SK-N-SH (cell line): ENCODE measurements around the gene SUPT3H. TPM values are rescaled to one million over a fixed set of nuclear protein-coding genes. Genes with fewer than 3 reads are reported as not detected.

Experiments used
- CTCF ChIA-PET: fragments of 300-600, 350-600 bp; formaldehyde crosslinking; extraction: SDS; loops from one replicate; lab custom pipeline; 2021; lab: Yijun Ruan, JAX
- POLR2A ChIA-PET: fragments of 350-600 bp; sonication (Branson Sonifier 250); formaldehyde crosslinking; extraction: SDS; loops from one replicate; lab custom pipeline; 2020; ENCODE audit warnings: antibody characterized with exemption, inconsistent platforms; lab: Yijun Ruan, JAX
- DNase-seq: peaks from one replicate; pipeline ENCODE4 v3.0.0; 2012
- H2AFZ ChIP-seq: fragments of 200-600 bp; sonication (generic); 2 replicates; pipeline ENCODE4 v1.8.1; 2016; ENCODE audit warnings: antibody characterized with exemption, mild to moderate bottlenecking, low read depth
- H3F3A ChIP-seq: fragments of 200-600 bp; sonication (generic); replicated peaks from 2 replicates; pipeline ENCODE3; 2016; ENCODE audit warnings: antibody characterized with exemption, mild to moderate bottlenecking; ENCODE audit not compliant: insufficient read depth
- H3K27ac ChIP-seq, 2 experiments: fragments of 200-500 bp in 1 of 2; fragments of 200-600 bp in 1 of 2; sonication (Bioruptor generic) in 1 of 2; sonication (generic), shearing (Covaris generic) in 1 of 2; 2 replicates each; pipeline versions ENCODE4 v1.5.1 to v1.6.1; 2014 to 2016; ENCODE audit warnings: low read depth in 2 of 2, inconsistent platforms in 1 of 2, low read length in 1 of 2, mild to moderate bottlenecking in 1 of 2, mixed read lengths in 1 of 2
- H3K27me3 ChIP-seq: fragments of 200-600 bp; sonication (generic), shearing (Covaris generic); 2 replicates; pipeline ENCODE4 v1.6.1; 2016; ENCODE audit warnings: mixed run types; ENCODE audit not compliant: insufficient read depth
- H3K36me3 ChIP-seq, 2 experiments: fragments of 200-500 bp in 1 of 2; fragments of 200-600 bp in 1 of 2; sonication (Bioruptor generic) in 1 of 2; sonication (generic) in 1 of 2; replicated peaks in 1 of 2; 2 replicates each; pipeline versions ENCODE3 to v1.5.1; 2014 to 2016; ENCODE audit warnings: low read length in 1 of 2, mild to moderate bottlenecking in 1 of 2; ENCODE audit not compliant: insufficient read depth in 2 of 2, control insufficient read depth in 1 of 2
- H3K4me1 ChIP-seq, 2 experiments: fragments of 200-500 bp in 1 of 2; fragments of 200-600 bp in 1 of 2; sonication (Bioruptor generic) in 1 of 2; sonication (generic), shearing (Covaris generic) in 1 of 2; 2 replicates each; pipeline versions ENCODE4 v1.5.1 to v1.6.1; 2014 to 2016; ENCODE audit warnings: low read depth in 1 of 2, low read length in 1 of 2, mixed run types in 1 of 2; ENCODE audit not compliant: insufficient read depth in 2 of 2, control insufficient read depth in 1 of 2
- H3K4me2 ChIP-seq: fragments of 200-600 bp; sonication (generic), shearing (Covaris generic); 2 replicates; pipeline ENCODE4 v1.6.1; 2017; ENCODE audit warnings: mixed run types
- H3K4me3 ChIP-seq, 2 experiments: fragments of 200-500 bp in 1 of 2; fragments of 200-600 bp in 1 of 2; sonication (Bioruptor generic) in 1 of 2; sonication (generic), shearing (Covaris generic) in 1 of 2; 2 replicates each; pipeline versions ENCODE4 v1.5.1 to v1.8.1; 2014 to 2016; ENCODE audit warnings: low read depth in 2 of 2, inconsistent platforms in 1 of 2, low read length in 1 of 2, mild to moderate bottlenecking in 1 of 2, mixed read lengths in 1 of 2, moderate library complexity in 1 of 2
- H3K79me2 ChIP-seq: fragments of 200-600 bp; sonication (generic); 2 replicates; pipeline ENCODE4 v1.8.1; 2017; ENCODE audit warnings: mild to moderate bottlenecking; ENCODE audit not compliant: insufficient read depth
- H3K9ac ChIP-seq: fragments of 200-600 bp; sonication (generic); 2 replicates; pipeline ENCODE4 v1.6.1; 2017; ENCODE audit warnings: mixed run types
- H3K9me2 ChIP-seq: fragments of 200-600 bp; sonication (generic); 2 replicates; pipeline ENCODE4 v1.6.1; 2017; ENCODE audit warnings: mixed run types
- H3K9me3 ChIP-seq: fragments of 200-600 bp; sonication (generic); 2 replicates; pipeline ENCODE4 v1.6.1; 2017; ENCODE audit warnings: mixed run types, mild to moderate bottlenecking, moderate library complexity
- H4K20me1 ChIP-seq: fragments of 200-600 bp; sonication (generic); 2 replicates; pipeline ENCODE4 v1.6.1; 2017; ENCODE audit warnings: mild to moderate bottlenecking, mixed run types; ENCODE audit not compliant: insufficient read depth
- FOXJ3 ChIP-seq: sonication (generic); formaldehyde crosslinking; IDR thresholded peaks from 2 replicates; pipeline ENCODE4 v1.5.1; 2020; ENCODE audit warnings: mild to moderate bottlenecking, missing genetic modification reagents
- NRF1 ChIP-seq: IDR thresholded peaks from 2 replicates; pipeline ENCODE4 v1.6.1; 2012; ENCODE audit warnings: low read depth, mild to moderate bottlenecking, low read length
- RAD21 ChIP-seq: IDR thresholded peaks from 2 replicates; pipeline ENCODE4 v1.6.1; 2012; ENCODE audit warnings: mild to moderate bottlenecking, low read length
- RXRA ChIP-seq: IDR thresholded peaks from 2 replicates; pipeline ENCODE4 v1.4.0; 2012; ENCODE audit warnings: low read depth, mild to moderate bottlenecking, borderline replicate concordance
- SIN3A ChIP-seq: IDR thresholded peaks from 2 replicates; pipeline ENCODE4 v1.6.1; 2012; ENCODE audit warnings: low read depth, mild to moderate bottlenecking, low read length, moderate library complexity, borderline replicate concordance
- SMC3 ChIP-seq: IDR thresholded peaks from 2 replicates; pipeline ENCODE4 v1.6.1; 2012; ENCODE audit warnings: low read depth, low read length, improper control_type of control experiment
- TCF12 ChIP-seq: IDR thresholded peaks from 2 replicates; pipeline ENCODE4 v1.4.0; 2012
- YY1 ChIP-seq: IDR thresholded peaks from 2 replicates; pipeline ENCODE4 v1.4.0; 2012; ENCODE audit warnings: low read depth, mild to moderate bottlenecking
- WGBS: methylation state at CpG from one replicate; pipeline ENCODE4 v1.1.6; 2017; ENCODE audit warnings: low lambda C conversion rate; 5-methylcytosine and 5-hydroxymethylcytosine counted together
- polyA plus RNA-seq, 3 experiments: library from polyadenylated mRNA; depleted of rRNA; stranded (reverse); fragments of >200 nt; gene quantifications; 2 replicates each; pipeline ENCODE4 v1.2.3, GENCODE V29; 2012
- TF ChIP-seq, protein P1 (sequence below): fragments of 200-600 bp; sonication (generic); IDR thresholded peaks from 2 replicates; pipeline ENCODE4 v1.6.1; 2017; ENCODE audit warnings: antibody characterized with exemption, mild to moderate bottlenecking, moderate library complexity
- TF ChIP-seq, protein P2 (sequence below): IDR thresholded peaks from 2 replicates; pipeline ENCODE4 v1.6.1; 2012; ENCODE audit warnings: mild to moderate bottlenecking, low read depth, low read length, moderate library complexity
- TF ChIP-seq, protein P3 (sequence below): fragments of 150-350 bp; IDR thresholded peaks from 2 replicates; pipeline ENCODE4 v1.6.1; 2017; ENCODE audit warnings: antibody characterized with exemption, low read length, low read depth, borderline replicate concordance

The SUPT3H gene
- polyA plus RNA-seq, 1 of the 3 experiments (the other 2 are of a cell fraction), result 10.9 TPM

DNA sequence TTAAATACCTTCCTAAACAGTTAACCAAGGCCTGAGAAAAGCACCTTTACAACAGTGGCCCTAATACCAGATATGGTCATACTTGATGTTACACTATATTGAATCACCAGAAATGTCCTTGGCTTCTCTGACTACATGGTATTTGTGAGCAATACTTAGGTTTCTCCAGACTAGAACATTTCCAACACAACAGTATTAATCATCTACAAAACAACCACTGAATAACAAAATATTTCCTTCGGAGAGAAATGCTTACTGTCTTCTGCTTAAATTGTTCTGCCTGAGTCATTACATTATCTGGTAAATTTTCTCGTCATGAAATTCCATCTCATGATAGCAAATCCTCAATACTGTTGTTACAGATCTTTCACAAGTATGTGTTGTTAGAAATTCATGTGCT lies 302.5 kb downstream of the SUPT3H start (continued):
- TF ChIP-seq RAD21, result no peak
- no peak for TF ChIP-seq SMC3
- no peak for TF ChIP-seq YY1
- TF ChIP-seq RXRA, result 0 out of 2 replicates have a peak, but pooled peaks have one; percentile 22
- TF ChIP-seq TCF12, result peak; percentile 88
- no peak for TF ChIP-seq NRF1
- no peak for TF ChIP-seq SIN3A
- TF ChIP-seq, protein P1, sequence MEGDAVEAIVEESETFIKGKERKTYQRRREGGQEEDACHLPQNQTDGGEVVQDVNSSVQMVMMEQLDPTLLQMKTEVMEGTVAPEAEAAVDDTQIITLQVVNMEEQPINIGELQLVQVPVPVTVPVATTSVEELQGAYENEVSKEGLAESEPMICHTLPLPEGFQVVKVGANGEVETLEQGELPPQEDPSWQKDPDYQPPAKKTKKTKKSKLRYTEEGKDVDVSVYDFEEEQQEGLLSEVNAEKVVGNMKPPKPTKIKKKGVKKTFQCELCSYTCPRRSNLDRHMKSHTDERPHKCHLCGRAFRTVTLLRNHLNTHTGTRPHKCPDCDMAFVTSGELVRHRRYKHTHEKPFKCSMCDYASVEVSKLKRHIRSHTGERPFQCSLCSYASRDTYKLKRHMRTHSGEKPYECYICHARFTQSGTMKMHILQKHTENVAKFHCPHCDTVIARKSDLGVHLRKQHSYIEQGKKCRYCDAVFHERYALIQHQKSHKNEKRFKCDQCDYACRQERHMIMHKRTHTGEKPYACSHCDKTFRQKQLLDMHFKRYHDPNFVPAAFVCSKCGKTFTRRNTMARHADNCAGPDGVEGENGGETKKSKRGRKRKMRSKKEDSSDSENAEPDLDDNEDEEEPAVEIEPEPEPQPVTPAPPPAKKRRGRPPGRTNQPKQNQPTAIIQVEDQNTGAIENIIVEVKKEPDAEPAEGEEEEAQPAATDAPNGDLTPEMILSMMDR, result no peak
- TF ChIP-seq FOXJ3 (CRISPR knock-in tag), result no peak

DNA sequence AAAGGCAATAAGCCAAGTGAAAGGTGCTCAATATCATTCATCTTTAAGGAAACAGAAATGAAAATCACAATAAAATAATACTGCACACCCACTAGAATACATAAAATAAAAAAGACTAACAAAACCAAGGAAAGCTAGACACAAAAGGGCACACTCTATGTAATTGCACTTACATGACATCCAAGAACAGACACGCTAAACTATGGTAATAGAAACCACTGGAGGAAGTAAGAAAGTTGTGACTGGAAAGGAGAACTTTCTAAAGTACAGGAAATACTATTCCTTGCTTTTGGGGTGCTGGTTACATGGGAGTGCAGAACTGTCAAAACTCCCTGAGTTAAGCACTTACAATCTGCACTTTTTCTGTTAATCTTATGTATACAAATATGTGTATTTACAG lies 303.3 kb downstream of the SUPT3H start:
- POLR2A ChIA-PET, result no interaction called here

More for the DNA sequence above, 303.3 kb downstream of the SUPT3H start:
- Histone ChIP-seq H3K36me3 (no peaks in the 10 kb centered on the region), H4K20me1 (no peaks in the 10 kb centered on the region), H3K4me2 (peak overlapping the region; percentile 5; the same call in 1 of the 2 replicates), H3K27ac (peak overlapping the region in 1 of 2 experiments; percentile 79; a peak in 3 of 4 replicates)
- no peak for DNase-seq
- 92% methylated on average over 1 of the region's 1 CpG for WGBS
- TF ChIP-seq, protein P1, result no peak
- TF ChIP-seq SMC3 (no peak), RXRA (no peak)
- TF ChIP-seq, protein P2, sequence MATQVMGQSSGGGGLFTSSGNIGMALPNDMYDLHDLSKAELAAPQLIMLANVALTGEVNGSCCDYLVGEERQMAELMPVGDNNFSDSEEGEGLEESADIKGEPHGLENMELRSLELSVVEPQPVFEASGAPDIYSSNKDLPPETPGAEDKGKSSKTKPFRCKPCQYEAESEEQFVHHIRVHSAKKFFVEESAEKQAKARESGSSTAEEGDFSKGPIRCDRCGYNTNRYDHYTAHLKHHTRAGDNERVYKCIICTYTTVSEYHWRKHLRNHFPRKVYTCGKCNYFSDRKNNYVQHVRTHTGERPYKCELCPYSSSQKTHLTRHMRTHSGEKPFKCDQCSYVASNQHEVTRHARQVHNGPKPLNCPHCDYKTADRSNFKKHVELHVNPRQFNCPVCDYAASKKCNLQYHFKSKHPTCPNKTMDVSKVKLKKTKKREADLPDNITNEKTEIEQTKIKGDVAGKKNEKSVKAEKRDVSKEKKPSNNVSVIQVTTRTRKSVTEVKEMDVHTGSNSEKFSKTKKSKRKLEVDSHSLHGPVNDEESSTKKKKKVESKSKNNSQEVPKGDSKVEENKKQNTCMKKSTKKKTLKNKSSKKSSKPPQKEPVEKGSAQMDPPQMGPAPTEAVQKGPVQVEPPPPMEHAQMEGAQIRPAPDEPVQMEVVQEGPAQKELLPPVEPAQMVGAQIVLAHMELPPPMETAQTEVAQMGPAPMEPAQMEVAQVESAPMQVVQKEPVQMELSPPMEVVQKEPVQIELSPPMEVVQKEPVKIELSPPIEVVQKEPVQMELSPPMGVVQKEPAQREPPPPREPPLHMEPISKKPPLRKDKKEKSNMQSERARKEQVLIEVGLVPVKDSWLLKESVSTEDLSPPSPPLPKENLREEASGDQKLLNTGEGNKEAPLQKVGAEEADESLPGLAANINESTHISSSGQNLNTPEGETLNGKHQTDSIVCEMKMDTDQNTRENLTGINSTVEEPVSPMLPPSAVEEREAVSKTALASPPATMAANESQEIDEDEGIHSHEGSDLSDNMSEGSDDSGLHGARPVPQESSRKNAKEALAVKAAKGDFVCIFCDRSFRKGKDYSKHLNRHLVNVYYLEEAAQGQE, result no peak
- TF ChIP-seq, protein P3, sequence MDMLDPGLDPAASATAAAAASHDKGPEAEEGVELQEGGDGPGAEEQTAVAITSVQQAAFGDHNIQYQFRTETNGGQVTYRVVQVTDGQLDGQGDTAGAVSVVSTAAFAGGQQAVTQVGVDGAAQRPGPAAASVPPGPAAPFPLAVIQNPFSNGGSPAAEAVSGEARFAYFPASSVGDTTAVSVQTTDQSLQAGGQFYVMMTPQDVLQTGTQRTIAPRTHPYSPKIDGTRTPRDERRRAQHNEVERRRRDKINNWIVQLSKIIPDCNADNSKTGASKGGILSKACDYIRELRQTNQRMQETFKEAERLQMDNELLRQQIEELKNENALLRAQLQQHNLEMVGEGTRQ, result no peak
- TF ChIP-seq, all 33 proteins: peak for 0
- peaks cover 0 to 15% of the 10 kb centered on the region in 2 experiments; a peak in 2 of 4 replicates for H3K4me1 ChIP-seq
- H3K9me3 ChIP-seq, result 0 out of 2 replicates have a peak, but pooled peaks cover 9% of the 10 kb centered on the region
- CTCF ChIA-PET, result no interaction called here
- H3K79me2 ChIP-seq, result no peaks in the 10 kb centered on the region
- H3K9ac ChIP-seq, result no peak overlapping the region
- H3K27me3 ChIP-seq, result no peaks in the 10 kb centered on the region
- H3F3A ChIP-seq, result peaks cover 23% of the 10 kb centered on the region
- no peak overlapping the region for H2AFZ ChIP-seq
- no peaks in the 10 kb centered on the region for H3K9me2 ChIP-seq
- no peak overlapping the region for H3K4me3 ChIP-seq
